Left ventricle myocardium superior (tissue), 1 donor: ENCODE measurements around the gene NOPCHAP1. TPM values are rescaled to one million over a fixed set of nuclear protein-coding genes. Genes with fewer than 3 reads are reported as not detected.

Experiments
- ATAC-seq: fragments of 200-7000 bp; cut with Tn5 transposase; one replicate; pipeline ENCODE4 v1.9.1; 2020; ENCODE audit warnings: mild to moderate bottlenecking, moderate library complexity
- DNase-seq: peaks from one replicate; pipeline ENCODE4 v3.0.0-alpha.2; 2020
- intact Hi-C: fragments of 100-400 bp; cut with micrococcal nuclease; formaldehyde crosslinking; loops from one replicate; pipeline ENCODE4 v1.11.0; 2022
- total RNA-seq: library from RNA; stranded (reverse); fragmentation: NEBNext Ultra II Directional; extraction: Animal tissue kit (Norgen Biotek cat#: 25700); gene quantifications from one replicate; pipeline ENCODE4 v1.2.1, GENCODE V29; 2021
- donor health status: DM: no; HTN: yes; CAD: no; lungs with severe emphysema.

Gene NOPCHAP1
- total RNA-seq, 1 donor from 2014 or later: 8.5 TPM

GRCh38 chr12:105013892-105014291, 27.8 kb downstream of the NOPCHAP1 start:
- ATAC-seq (no peak), DNase-seq (no peak)
- intact Hi-C loops: no loop called here

- ATAC-seq: no peak
Measured at GRCh38 chr12:105014603-105015002, 28.5 kb downstream of the NOPCHAP1 start.

DNA sequence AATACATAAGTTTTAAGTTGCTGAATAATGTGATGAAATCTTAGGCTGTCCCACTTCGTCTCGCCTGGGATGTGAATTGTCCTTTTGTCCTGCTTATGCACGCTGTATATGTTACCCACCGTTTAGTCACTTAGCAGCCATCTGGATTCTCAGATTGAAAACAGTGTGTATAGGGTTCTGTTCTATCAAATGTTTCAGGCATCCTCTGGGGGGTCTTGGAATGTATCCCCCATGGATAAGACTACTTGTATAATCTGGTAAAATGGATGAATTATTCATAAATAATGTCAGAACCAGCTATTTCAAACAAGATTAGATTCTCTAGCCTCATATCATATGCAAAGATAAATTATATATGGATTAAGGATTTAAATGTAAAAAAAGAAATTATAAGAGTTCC, 29.4 kb downstream of the NOPCHAP1 start:
- intact Hi-C loops: no loop called here
- DNase-seq (no peak), ATAC-seq (no peak)

More at GRCh38 chr12:105014603-105015002, 28.5 kb downstream of the NOPCHAP1 start:
- DNase-seq: no peak
- intact Hi-C loops: no loop called here

DNA sequence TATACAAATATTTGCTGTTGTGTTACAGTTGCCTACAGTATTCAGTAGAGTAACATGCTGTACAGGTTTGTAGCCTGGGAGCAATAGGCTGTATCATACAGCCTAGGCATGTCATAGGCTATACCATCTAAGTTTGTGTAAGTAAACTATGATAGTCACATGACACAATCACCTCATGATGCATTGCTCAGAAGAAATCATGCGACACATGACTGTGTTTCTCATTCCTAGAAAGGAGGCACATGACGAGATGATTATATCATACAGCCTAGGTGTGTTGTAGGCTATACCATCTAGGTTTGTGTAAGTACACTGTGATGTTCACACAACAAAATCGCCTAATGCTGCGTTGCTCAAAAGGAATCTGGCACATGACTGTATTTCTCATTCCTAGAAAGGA, 31.9 kb downstream of the NOPCHAP1 start:
- ATAC-seq: no peak
- no peak for DNase-seq
- intact Hi-C loops: no loop called here

DNA sequence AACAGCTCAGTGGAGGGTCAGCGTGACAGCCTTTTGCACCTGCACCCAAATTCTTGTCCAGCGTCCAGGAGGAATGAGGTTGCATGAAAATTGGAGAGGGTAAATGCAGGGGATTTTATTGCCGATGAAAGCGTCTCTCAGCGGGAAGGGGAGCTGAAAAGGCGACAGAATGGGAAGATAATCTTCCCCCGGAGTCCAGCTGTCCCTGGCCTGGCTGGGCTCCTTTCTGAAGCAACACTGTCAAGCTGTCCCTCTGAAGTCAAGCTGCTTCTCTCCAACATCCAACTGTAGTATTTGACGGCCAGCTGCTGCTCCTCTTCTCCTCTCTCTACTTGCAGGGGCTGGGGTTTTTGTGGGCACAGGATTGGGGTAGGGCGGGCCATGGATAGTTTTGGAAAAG, 32.7 kb downstream of the NOPCHAP1 start:
- intact Hi-C loops: no loop called here
- no peak for DNase-seq

GRCh38 chr12:105020241-105020962, 34.3 kb downstream of the NOPCHAP1 start:
- DNase-seq (no peak), ATAC-seq (no peak)
- intact Hi-C loops: no loop called here

More for the DNA sequence above, 32.7 kb downstream of the NOPCHAP1 start:
- ATAC-seq: no peak

GRCh38 chr12:105024928-105025327, 38.8 kb downstream of the NOPCHAP1 start:
- ATAC-seq (peak; percentile 51), DNase-seq (no peak)
- intact Hi-C loops: no loop called here

DNA sequence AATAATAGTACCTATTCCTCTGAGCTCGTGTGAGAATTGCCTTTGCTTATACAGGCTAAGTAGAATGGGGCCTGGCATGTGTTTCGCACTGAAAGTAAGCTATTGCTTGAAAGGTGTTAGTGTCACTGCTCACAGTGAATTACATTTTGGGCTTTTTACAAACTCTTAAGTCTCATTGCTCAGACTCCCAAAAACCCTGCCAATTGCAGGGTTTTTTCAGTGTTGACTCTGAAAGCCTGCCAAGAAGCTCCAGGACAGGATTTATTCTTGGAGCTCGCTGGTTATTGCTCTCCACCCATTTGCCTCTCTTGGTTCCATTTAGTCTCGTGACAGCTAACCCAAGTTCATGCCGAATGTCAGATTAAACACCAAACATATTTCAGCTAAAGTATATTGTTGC, 39.8 kb downstream of the NOPCHAP1 start:
- ATAC-seq: peak; percentile 89
- DNase-seq: no peak
- intact Hi-C loops: no loop called here

- DNase-seq: no peak
- no peak for ATAC-seq
Measured at GRCh38 chr12:105026411-105026810, 40.3 kb downstream of the NOPCHAP1 start.

GRCh38 chr12:105030820-105031807, 45.0 kb downstream of the NOPCHAP1 start:
- ATAC-seq (no peak), DNase-seq (no peak)
- intact Hi-C loops: no loop called here

More at GRCh38 chr12:105026411-105026810, 40.3 kb downstream of the NOPCHAP1 start:
- intact Hi-C loops: no loop called here

DNA sequence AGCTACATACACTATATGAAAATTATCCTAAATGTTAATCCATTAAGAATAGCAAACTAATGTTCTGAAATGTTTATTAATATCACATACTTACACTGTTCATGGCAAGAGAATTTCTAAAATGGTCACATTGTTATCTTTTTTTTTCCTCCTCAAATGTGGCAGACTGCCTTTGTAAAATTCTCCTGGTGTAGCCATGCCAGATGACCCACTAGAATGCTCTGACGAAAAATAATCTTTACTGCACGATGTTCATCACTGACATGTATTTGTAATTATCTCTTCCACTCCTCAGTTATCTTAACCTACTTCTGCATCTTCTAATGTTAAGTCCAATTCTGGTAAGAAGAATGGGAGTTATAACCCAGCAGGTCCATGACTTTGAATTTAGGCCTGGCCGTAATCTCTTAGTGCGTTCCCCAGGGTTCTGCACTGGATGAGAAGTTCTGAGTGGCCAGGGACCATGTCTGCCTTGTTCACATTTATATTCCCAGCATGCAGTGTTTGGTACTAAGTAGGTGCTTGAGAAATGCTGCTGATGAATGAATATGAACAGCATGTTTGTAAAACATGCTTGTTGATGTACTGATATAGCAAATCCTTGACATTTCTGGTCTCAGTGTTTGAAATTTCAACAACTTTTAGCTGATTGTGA, 46.7 kb downstream of the NOPCHAP1 start:
- ATAC-seq: no peak
- no peak for DNase-seq
- intact Hi-C loops: no loop called here

DNA sequence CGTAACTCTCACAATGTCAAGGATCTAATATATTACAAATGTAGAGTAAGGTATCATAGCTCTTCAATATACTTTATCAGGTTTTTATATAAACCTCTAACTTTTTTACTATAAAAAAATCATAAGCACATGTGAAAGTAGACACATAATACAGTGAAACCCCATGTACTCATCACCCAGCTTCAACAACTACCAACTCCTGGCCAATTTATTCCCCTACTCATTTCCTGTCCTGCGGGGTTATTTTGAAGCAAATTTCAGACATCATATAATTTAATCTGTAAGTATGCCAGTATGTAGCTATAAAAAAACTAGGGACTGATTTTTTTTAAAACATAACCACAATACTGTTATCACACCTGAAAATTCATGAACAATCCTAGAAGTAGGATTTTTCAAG, 47.7 kb downstream of the NOPCHAP1 start:
- no peak for ATAC-seq
- no peak for DNase-seq
- intact Hi-C loops: no loop called here

Other genes with a start within 250 kb of the NOPCHAP1 start
- 2.6 TPM for gene SLC41A2, start 28.0 kb upstream of the NOPCHAP1 start, total RNA-seq
- gene ALDH1L2, start 98.1 kb downstream of the NOPCHAP1 start, total RNA-seq: 2.5 TPM
- 26.4 TPM for gene WASHC4, start 121.4 kb downstream of the NOPCHAP1 start, total RNA-seq
- gene APPL2, start 249.9 kb downstream of the NOPCHAP1 start, total RNA-seq: 16.2 TPM